GM12878 (cell line): ENCODE measurements around the gene MXRA8. TPM values are rescaled to one million over a fixed set of nuclear protein-coding genes. Genes with fewer than 3 reads are reported as not detected.

Source experiments
- ATAC-seq: fragments of 200-7000 bp; cut with Tn5 transposase; 3 replicates; pipeline ENCODE4 v1.9.1; 2020; ENCODE audit warnings: mild to moderate bottlenecking, moderate library complexity
- BruUV-seq: library from RNA; stranded (reverse); fragments of 400-500 nt; replicated peaks from 2 replicates; lab custom pipeline; 2021; lab: Mats Ljungman, UMichigan
- CTCF ChIA-PET: fragments of 300-600 bp; sonication (Branson Sonifier 250); formaldehyde crosslinking; extraction: SDS; loops from one replicate; lab custom pipeline; 2021; ENCODE audit warnings: inconsistent platforms; lab: Yijun Ruan, JAX
- POLR2A ChIA-PET: fragments of 350-600 bp; formaldehyde crosslinking; extraction: SDS; loops from one replicate; lab custom pipeline; 2021; ENCODE audit warnings: inconsistent platforms; lab: Charles Lee
- RAD21 ChIA-PET: fragments of 300-600 bp; sonication (Branson Sonifier 250); formaldehyde crosslinking; loops from one replicate; lab custom pipeline; 2023; ENCODE audit warnings: antibody characterized with exemption; ENCODE audit not compliant: unreplicated experiment; lab: Charles Lee
- SMC1A ChIA-PET: fragments of 300-600 bp; sonication (Branson Sonifier 250); formaldehyde crosslinking; loops from one replicate; lab custom pipeline; 2023; ENCODE audit not compliant: unreplicated experiment, uncharacterized antibody; lab: Charles Lee
- DNase-seq: peaks from one replicate; pipeline ENCODE4 v3.0.0-alpha.2; 2011; ENCODE audit warnings: low read depth, low spot score
- FAIRE-seq: peaks from 3 replicates; lab custom pipeline; 2011; peaks lifted over from hg19 to GRCh38; lab: Jason Lieb, UNC
- H2AFZ ChIP-seq: 2 replicates; pipeline ENCODE4 v1.6.0; 2011; ENCODE audit warnings: low read depth, low read length, control low read depth; ENCODE audit not compliant: control insufficient read depth
- H3K27ac ChIP-seq: 2 replicates; pipeline ENCODE4 v1.5.1; 2011; ENCODE audit warnings: control low read depth; ENCODE audit not compliant: control insufficient read depth, insufficient read depth
- H3K27me3 ChIP-seq, 2 experiments: replicated peaks in 1 of 2; 2 replicates each; pipeline versions ENCODE4 v1.6.0 to v1.6.1; 2011; ENCODE audit warnings: low read length in 1 of 2; ENCODE audit not compliant: control insufficient read depth in 2 of 2, insufficient read depth in 2 of 2
- H3K36me3 ChIP-seq, 2 experiments: 2 replicates each; pipeline ENCODE4 v1.5.1; 2011; ENCODE audit warnings: low read length in 1 of 2; ENCODE audit not compliant: control insufficient read depth in 2 of 2, insufficient read depth in 2 of 2
- H3K4me1 ChIP-seq: 2 replicates; pipeline ENCODE4 v1.6.1; 2011; ENCODE audit warnings: mild to moderate bottlenecking, low read length, moderate library complexity, mixed read lengths; ENCODE audit not compliant: control insufficient read depth, insufficient read depth
- H3K4me2 ChIP-seq: 2 replicates; pipeline ENCODE4 v1.6.0; 2011; ENCODE audit warnings: control low read depth; ENCODE audit not compliant: control insufficient read depth, insufficient read depth
- H3K4me3 ChIP-seq: fragments of 200-600 bp; sonication (generic); 2 replicates; pipeline ENCODE4 v1.5.1; 2016
- H3K79me2 ChIP-seq: 2 replicates; pipeline ENCODE4 v1.6.0; 2011; ENCODE audit warnings: low read length; ENCODE audit not compliant: control insufficient read depth, insufficient read depth
- H3K9ac ChIP-seq: 2 replicates; pipeline ENCODE4 v1.8.0; 2011; ENCODE audit warnings: low read length, control low read depth, mixed read lengths; ENCODE audit not compliant: control insufficient read depth, insufficient read depth
- H3K9me3 ChIP-seq: replicated peaks from 3 replicates; pipeline ENCODE4 v1.5.1; 2011; ENCODE audit warnings: mild to moderate bottlenecking, low read length; ENCODE audit not compliant: control insufficient read depth, insufficient read depth
- H4K20me1 ChIP-seq: 2 replicates; pipeline ENCODE4 v1.6.0; 2011; ENCODE audit not compliant: control insufficient read depth, insufficient read depth
- CEBPB ChIP-seq, 2 experiments: fragments of 150-350 bp in 1 of 2; IDR thresholded peaks; 2 replicates each; pipeline ENCODE4 v1.6.1; 2012 to 2014; ENCODE audit warnings: low read depth in 2 of 2, low read length in 2 of 2, borderline replicate concordance in 1 of 2, inconsistent platforms in 1 of 2
- FOXK2 ChIP-seq: fragments of 450-650 bp; IDR thresholded peaks from 2 replicates; pipeline ENCODE4 v1.6.1; 2017; ENCODE audit warnings: mild to moderate bottlenecking, moderate library complexity
- POLR2A ChIP-seq: IDR thresholded peaks from 2 replicates; pipeline ENCODE4 v1.6.1; 2011; ENCODE audit warnings: low read depth, mild to moderate bottlenecking, low read length
- PRDM15 ChIP-seq: fragments of 450-650 bp; formaldehyde crosslinking; IDR thresholded peaks from 2 replicates; pipeline ENCODE4 v1.4.0; 2020; ENCODE audit warnings: mild to moderate bottlenecking, moderate library complexity
- SKIL ChIP-seq: fragments of 450-650 bp; IDR thresholded peaks from 2 replicates; pipeline ENCODE4 v1.6.1; 2017; ENCODE audit warnings: mild to moderate bottlenecking, low read depth, inconsistent platforms; ENCODE audit not compliant: poor library complexity, severe bottlenecking
- ZNF217 ChIP-seq: fragments of 450-650 bp; IDR thresholded peaks from 2 replicates; pipeline ENCODE4 v1.6.1; 2017; ENCODE audit warnings: antibody characterized with exemption, mild to moderate bottlenecking
- ZNF274 ChIP-seq: IDR thresholded peaks from one replicate; pipeline ENCODE4 v1.8.0; 2011; ENCODE audit not compliant: insufficient read length, insufficient read depth
- WGBS: methylation state at CpG from one replicate; pipeline ENCODE4 v1.1.6; 2016; ENCODE audit warnings: low lambda C conversion rate; ENCODE audit not compliant: insufficient replicate concordance, insufficient coverage; ENCODE audit errors: missing lambda C conversion rate; 5-methylcytosine and 5-hydroxymethylcytosine counted together
- in situ Hi-C: fragments of 300-500 bp; cut with MboI; formaldehyde crosslinking; loops from 9 replicates; pipeline ENCODE4 v1.14.3; 2018; ENCODE audit warnings: mixed read lengths
- intact Hi-C: fragments of 100-400 bp; cut with micrococcal nuclease; formaldehyde crosslinking; loops from one replicate; pipeline ENCODE4 v1.14.2; 2022; ENCODE audit not compliant: unreplicated experiment
- polyA plus RNA-seq, 11 experiments: library from polyadenylated mRNA; depleted of rRNA in 4 of 11; unstranded in 6 of 11; stranded (reverse) in 5 of 11; fragments of >200 nt; fragmentation: Nextera tagmentation in 4 of 11; fragmentation: Illumina TruSeq in 1 of 11; extraction: Ambion mirVana in 4 of 11; extraction: Trizol in 1 of 11; gene quantifications; 1 replicate in 1 of 11; 2 replicates in 10 of 11; pipeline versions ENCODE4 v1.2.1 to v1.2.3, GENCODE V29; 2011 to 2016; ENCODE audit warnings: inconsistent platforms in 2 of 11, missing spikeins in 2 of 11, low read depth in 1 of 11
- total RNA-seq, 4 experiments: library from RNA; depleted of rRNA in 3 of 4; stranded (reverse); fragments of >200 nt in 3 of 4; fragmentation: Illumina TruSeq in 1 of 4; extraction: Trizol in 1 of 4; gene quantifications; 2 replicates each; pipeline versions ENCODE4 v1.2.1 to v1.2.3, GENCODE V29; 2013 to 2021
- TF ChIP-seq, protein P1 (sequence below): IDR thresholded peaks from 2 replicates; pipeline ENCODE4 v1.6.1; 2012; ENCODE audit warnings: low read length, inconsistent platforms
- TF ChIP-seq, protein P2 (sequence below): IDR thresholded peaks from 2 replicates; pipeline ENCODE4 v1.6.1; 2011; ENCODE audit warnings: borderline replicate concordance, low read depth, mild to moderate bottlenecking, moderate library complexity, mixed read lengths, low read length; ENCODE audit not compliant: insufficient read depth; ENCODE audit errors: extremely low read length

Gene MXRA8
- total and polyA plus RNA-seq, 10 of the 15 experiments (the other 5 are each of a cell fraction or from before 2014, with no cell fraction given): 0.11 to 0.54 (median 0.21) TPM; not detected in 6

DNA sequence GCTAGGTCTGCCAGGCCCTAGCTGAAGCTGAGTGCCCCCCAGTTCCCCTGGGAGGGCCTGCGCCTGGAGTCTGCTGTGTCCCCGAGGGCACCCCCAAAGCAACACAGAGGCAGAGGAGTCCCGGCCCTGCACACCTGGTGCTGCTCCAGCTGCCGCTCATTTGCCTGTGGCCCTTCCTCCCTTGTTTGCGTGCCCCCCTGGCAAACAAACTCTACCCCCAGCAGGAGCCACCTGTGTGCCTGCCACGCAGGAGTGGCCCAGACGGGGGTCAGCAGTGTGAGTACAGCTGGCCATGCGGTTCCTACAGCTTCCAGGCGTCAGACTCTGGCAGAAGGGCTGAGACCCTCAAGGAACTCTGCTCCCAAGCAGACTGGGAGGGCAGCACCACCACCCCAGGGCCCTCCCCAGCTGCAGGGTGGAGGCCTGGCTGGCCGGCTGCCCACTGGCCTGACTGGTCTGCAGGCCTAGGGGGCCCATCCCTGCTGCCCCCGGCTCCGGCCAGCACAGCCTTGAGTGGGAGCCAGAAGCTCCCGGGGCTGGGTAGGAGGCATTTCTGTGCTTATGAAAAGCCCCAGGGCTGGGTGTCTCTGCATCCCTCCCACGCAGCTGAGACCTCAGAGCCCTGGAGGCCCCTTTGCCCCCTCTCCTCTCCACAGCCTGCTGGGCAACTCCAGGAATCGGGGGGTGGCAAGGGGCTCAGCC is 27.8 kb downstream of the MXRA8 start (continued):
- TF ChIP-seq, protein P1, sequence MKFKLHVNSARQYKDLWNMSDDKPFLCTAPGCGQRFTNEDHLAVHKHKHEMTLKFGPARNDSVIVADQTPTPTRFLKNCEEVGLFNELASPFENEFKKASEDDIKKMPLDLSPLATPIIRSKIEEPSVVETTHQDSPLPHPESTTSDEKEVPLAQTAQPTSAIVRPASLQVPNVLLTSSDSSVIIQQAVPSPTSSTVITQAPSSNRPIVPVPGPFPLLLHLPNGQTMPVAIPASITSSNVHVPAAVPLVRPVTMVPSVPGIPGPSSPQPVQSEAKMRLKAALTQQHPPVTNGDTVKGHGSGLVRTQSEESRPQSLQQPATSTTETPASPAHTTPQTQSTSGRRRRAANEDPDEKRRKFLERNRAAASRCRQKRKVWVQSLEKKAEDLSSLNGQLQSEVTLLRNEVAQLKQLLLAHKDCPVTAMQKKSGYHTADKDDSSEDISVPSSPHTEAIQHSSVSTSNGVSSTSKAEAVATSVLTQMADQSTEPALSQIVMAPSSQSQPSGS: no peak
- no peak for TF ChIP-seq ZNF217
- TF ChIP-seq SKIL: no peak
- TF ChIP-seq, all 136 proteins: peak for 0

- POLR2A ChIA-PET: no interaction called here
- RAD21 ChIA-PET: no interaction called here
- BruUV-seq: no TSS peak
- no peaks in the 10 kb centered on the region for H4K20me1 ChIP-seq
- WGBS: 95% methylated on average over 58 of the region's 58 CpGs
- intact Hi-C loops: no loop called here
- FAIRE-seq (no peak), ATAC-seq (no peak), DNase-seq (no peak)
- SMC1A ChIA-PET: no interaction called here
- no peak overlapping the region for H3K4me3 ChIP-seq
- no peak overlapping the region for H3K4me2 ChIP-seq
- H3K79me2 ChIP-seq: peaks cover 12% of the 10 kb centered on the region
- H3K9ac ChIP-seq: no peak overlapping the region
- no peak overlapping the region for H3K27ac ChIP-seq
- CTCF ChIA-PET: no interaction called here
- no peak overlapping the region for H2AFZ ChIP-seq
- no peaks in the 10 kb centered on the region for H3K9me3 ChIP-seq
- in situ Hi-C loops: no loop called here
- H3K36me3 ChIP-seq: no peaks in the 10 kb centered on the region
- H3K4me1 ChIP-seq: peaks cover 5% of the 10 kb centered on the region; the same call in 1 of the 2 replicates
- H3K27me3 ChIP-seq: no peaks in the 10 kb centered on the region
- no peak for TF ChIP-seq PRDM15 (CRISPR knock-in tag)
- no peak for TF ChIP-seq FOXK2
- TF ChIP-seq, protein P2, sequence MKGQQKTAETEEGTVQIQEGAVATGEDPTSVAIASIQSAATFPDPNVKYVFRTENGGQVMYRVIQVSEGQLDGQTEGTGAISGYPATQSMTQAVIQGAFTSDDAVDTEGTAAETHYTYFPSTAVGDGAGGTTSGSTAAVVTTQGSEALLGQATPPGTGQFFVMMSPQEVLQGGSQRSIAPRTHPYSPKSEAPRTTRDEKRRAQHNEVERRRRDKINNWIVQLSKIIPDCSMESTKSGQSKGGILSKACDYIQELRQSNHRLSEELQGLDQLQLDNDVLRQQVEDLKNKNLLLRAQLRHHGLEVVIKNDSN: no peak
- TF ChIP-seq CEBPB (IDR thresholded peaks at IDR 0.05; ENCODE audit: borderline replicate concordance in 1 of 2, low read depth in 2 of 2, low read length in 2 of 2): no peak
- TF ChIP-seq POLR2A: peak; percentile 65
- TF ChIP-seq ZNF274: no peak
Observed at GRCh38 chr1:1329304-1330210, 28.8 kb downstream of the MXRA8 start.
